WTC11 (cell line): ENCODE data around the gene SNX32. TPM values are rescaled to one million over a fixed set of nuclear protein-coding genes. Genes with fewer than 3 reads are reported as not detected.

Source experiments
- ATAC-seq: fragments of 200-7000 bp; cut with Tn5 transposase; 2 replicates; pipeline ENCODE4 v1.10.0; 2021; ENCODE audit warnings: mild to moderate bottlenecking, moderate library complexity
- CTCF ChIA-PET: fragments of 300-600 bp; sonication (Branson Sonifier 250); formaldehyde crosslinking; loops from one replicate; lab custom pipeline; 2021; ENCODE audit warnings: antibody characterized with exemption; lab: Charles Lee
- POLR2A ChIA-PET: fragments of 350-600 bp; sonication (Branson Sonifier 250); formaldehyde crosslinking; loops from one replicate; lab custom pipeline; 2021; ENCODE audit warnings: antibody characterized with exemption; lab: Charles Lee
- DNase-seq: peaks from one replicate; pipeline ENCODE4 v3.0.0; 2021; ENCODE audit warnings: low spot score
- H3K27ac Mint-ChIP-seq: 2 replicates; pipeline ENCODE4 v1.8.0; 2021; ENCODE audit warnings: mixed read lengths
- H3K27me3 Mint-ChIP-seq: 2 replicates; pipeline ENCODE4 v1.8.0; 2021; ENCODE audit warnings: low read depth, mild to moderate bottlenecking, moderate library complexity, mixed read lengths
- H3K36me3 Mint-ChIP-seq: 2 replicates; pipeline ENCODE4 v1.8.0; 2021; ENCODE audit warnings: mixed read lengths
- H3K4me1 Mint-ChIP-seq: 2 replicates; pipeline ENCODE4 v1.8.0; 2022; ENCODE audit warnings: mixed read lengths
- H3K4me3 Mint-ChIP-seq: 2 replicates; pipeline ENCODE4 v1.8.0; 2021; ENCODE audit warnings: mild to moderate bottlenecking, moderate library complexity, mixed read lengths
- H3K9me3 Mint-ChIP-seq: 2 replicates; pipeline ENCODE4 v1.8.0; 2021; ENCODE audit warnings: mixed read lengths
- ATF1 ChIP-seq: sonication (generic); formaldehyde crosslinking; IDR thresholded peaks from 2 replicates; pipeline ENCODE4 v1.8.1; 2023; ENCODE audit warnings: mild to moderate bottlenecking, moderate library complexity, missing genetic modification reagents
- ATF2 ChIP-seq: sonication (generic); formaldehyde crosslinking; IDR thresholded peaks from 2 replicates; pipeline ENCODE4 v1.8.1; 2022; ENCODE audit warnings: low read depth, missing genetic modification reagents, borderline replicate concordance
- ATF3 ChIP-seq: sonication (generic); formaldehyde crosslinking; conservative IDR thresholded peaks from 2 replicates; pipeline ENCODE4 v1.8.1; 2022; ENCODE audit warnings: mild to moderate bottlenecking, missing genetic modification reagents
- E2F1 ChIP-seq: sonication (generic); formaldehyde crosslinking; IDR thresholded peaks from 2 replicates; pipeline ENCODE4 v1.8.0; 2022; ENCODE audit warnings: mild to moderate bottlenecking, missing genetic modification reagents
- ESRRA ChIP-seq: sonication (generic); formaldehyde crosslinking; IDR thresholded peaks from 2 replicates; pipeline ENCODE4 v1.8.1; 2022; ENCODE audit warnings: mild to moderate bottlenecking, missing genetic modification reagents, borderline replicate concordance
- FOXP1 ChIP-seq: sonication (generic); formaldehyde crosslinking; IDR thresholded peaks from 2 replicates; pipeline ENCODE4 v1.8.0; 2022; ENCODE audit warnings: missing genetic modification reagents, mild to moderate bottlenecking, moderate library complexity, borderline replicate concordance
- GRHL2 ChIP-seq: fragments of 250-450 bp; sonication (Bioruptor Pico); IDR thresholded peaks from 2 replicates; pipeline ENCODE4 v1.8.0; 2022; ENCODE audit warnings: mild to moderate bottlenecking, moderate library complexity; ENCODE audit not compliant: insufficient replicate concordance, severe bottlenecking
- IRF2 ChIP-seq: sonication (generic); formaldehyde crosslinking; IDR thresholded peaks from 2 replicates; pipeline ENCODE4 v1.8.0; 2022; ENCODE audit warnings: low read depth, missing genetic modification reagents, borderline replicate concordance
- JUN ChIP-seq: sonication (generic); formaldehyde crosslinking; IDR thresholded peaks from 2 replicates; pipeline ENCODE4 v1.8.0; 2023; ENCODE audit warnings: mild to moderate bottlenecking, missing genetic modification reagents
- MXD4 ChIP-seq: fragments of 250-450 bp; sonication (Bioruptor Pico); IDR thresholded peaks from 2 replicates; pipeline ENCODE4 v1.8.0; 2021; ENCODE audit warnings: mild to moderate bottlenecking, moderate library complexity, borderline replicate concordance
- NR3C1 ChIP-seq: sonication (generic); formaldehyde crosslinking; conservative IDR thresholded peaks from 2 replicates; pipeline ENCODE4 v1.8.1; 2023; ENCODE audit warnings: low read depth, mild to moderate bottlenecking, missing genetic modification reagents
- RELA ChIP-seq: sonication (generic); formaldehyde crosslinking; IDR thresholded peaks from 2 replicates; pipeline ENCODE4 v1.8.1; 2022; ENCODE audit warnings: missing genetic modification reagents, mild to moderate bottlenecking, borderline replicate concordance
- SP1 ChIP-seq: sonication (generic); formaldehyde crosslinking; conservative IDR thresholded peaks from 2 replicates; pipeline ENCODE4 v1.8.1; 2022; ENCODE audit warnings: missing genetic modification reagents
- USF2 ChIP-seq: sonication (generic); formaldehyde crosslinking; IDR thresholded peaks from 2 replicates; pipeline ENCODE4 v1.8.1; 2023; ENCODE audit warnings: mild to moderate bottlenecking, missing genetic modification reagents, moderate library complexity
- ZNF121 ChIP-seq: sonication (generic); formaldehyde crosslinking; IDR thresholded peaks from 2 replicates; pipeline ENCODE4 v1.8.0; 2023; ENCODE audit warnings: missing genetic modification reagents
- ZNF396 ChIP-seq: fragments of 250-450 bp; sonication (Bioruptor Pico); IDR thresholded peaks from 2 replicates; pipeline ENCODE4 v1.8.0; 2021; ENCODE audit warnings: mild to moderate bottlenecking, moderate library complexity, borderline replicate concordance
- ZNF423 ChIP-seq: fragments of 250-450 bp; sonication (Bioruptor Pico); IDR thresholded peaks from 2 replicates; pipeline ENCODE4 v2.1.2; 2022; ENCODE audit warnings: mild to moderate bottlenecking, moderate library complexity
- ZNF532 ChIP-seq: fragments of 250-450 bp; sonication (Bioruptor Pico); IDR thresholded peaks from 2 replicates; pipeline ENCODE4 v1.9.0; 2021; ENCODE audit warnings: mild to moderate bottlenecking, borderline replicate concordance
- total RNA-seq: library from RNA; stranded (reverse); gene quantifications from 3 replicates; pipeline ENCODE4 v1.2.3, GENCODE V29; 2021

The SNX32 gene
- total RNA-seq, 1 experiment from 2014 or later: 2.9 TPM

- DNase-seq (no peak), ATAC-seq (no peak)
- CTCF ChIA-PET: interaction anchor here (0.7 to 2.7 kb wide), 2 partner anchors 23 to 106 kb away, joined by 3 to 12 read pairs; partner anchors contain the start of gene MUS81
- H3K27ac Mint-ChIP-seq: no peak overlapping the region
- H3K9me3 Mint-ChIP-seq: no peaks in the 10 kb centered on the region
- H3K4me3 Mint-ChIP-seq: no peak overlapping the region
- POLR2A ChIA-PET: no interaction called here
- H3K27me3 Mint-ChIP-seq: peaks cover 3% of the 10 kb centered on the region; the same call in 1 of the 2 replicates
- peaks cover 38% of the 10 kb centered on the region for H3K36me3 Mint-ChIP-seq
- no peak for TF ChIP-seq ZNF121
- no peak for TF ChIP-seq IRF2 (CRISPR knock-in tag)
- TF ChIP-seq USF2 (CRISPR knock-in tag): no peak
- no peak for TF ChIP-seq FOXP1 (CRISPR knock-in tag)
- no peak for TF ChIP-seq JUN (CRISPR knock-in tag)
- TF ChIP-seq, all 79 proteins: peak for 0
- H3K4me1 Mint-ChIP-seq: peaks cover 10% of the 10 kb centered on the region
These were observed 48.6 kb downstream of the SNX32 start for GRCh38 chr11:65882120-65883057.

DNA sequence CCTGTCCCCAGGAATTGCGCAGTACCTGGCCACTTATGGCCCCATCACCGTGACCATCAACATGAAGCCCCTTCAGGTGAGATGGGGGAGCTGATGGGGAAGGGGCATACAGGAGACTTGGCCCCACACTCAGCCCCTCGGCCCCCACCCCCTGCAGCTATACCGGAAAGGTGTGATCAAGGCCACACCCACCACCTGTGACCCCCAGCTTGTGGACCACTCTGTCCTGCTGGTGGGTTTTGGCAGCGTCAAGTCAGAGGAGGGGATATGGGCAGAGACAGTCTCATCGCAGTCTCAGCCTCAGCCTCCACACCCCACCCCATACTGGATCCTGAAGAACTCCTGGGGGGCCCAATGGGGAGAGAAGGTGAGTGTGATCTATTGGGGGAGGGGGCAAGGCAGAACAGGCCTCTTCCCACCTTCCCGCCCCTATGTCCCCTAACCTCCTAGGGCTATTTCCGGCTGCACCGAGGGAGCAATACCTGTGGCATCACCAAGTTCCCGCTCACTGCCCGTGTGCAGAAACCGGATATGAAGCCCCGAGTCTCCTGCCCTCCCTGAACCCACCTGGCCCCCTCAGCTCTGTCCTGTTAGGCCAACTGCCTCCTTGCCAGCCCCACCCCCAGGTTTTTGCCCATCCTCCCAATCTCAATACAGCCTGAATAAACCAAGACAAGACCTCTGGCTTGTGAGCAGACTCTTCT lies 49.4 kb downstream of the SNX32 start:
- H3K9me3 Mint-ChIP-seq: no peaks in the 10 kb centered on the region
- peaks cover 42% of the 10 kb centered on the region for H3K36me3 Mint-ChIP-seq
- no peak overlapping the region for H3K27ac Mint-ChIP-seq
- POLR2A ChIA-PET: interaction anchor here (2.2 kb wide), 1 partner anchor 32 kb away, joined by 16 read pairs; no protein-coding TSS in a partner anchor
- CTCF ChIA-PET: interaction anchor here (2.0 to 11.9 kb wide), 4 partner anchors 12 to 105 kb away, joined by 21 to 539 read pairs (median 40); partner anchors contain the start of genes CFL1, EFEMP2 and MUS81
- H3K4me1 Mint-ChIP-seq: peaks cover 14% of the 10 kb centered on the region
- no peak for DNase-seq
- TF ChIP-seq ATF3 (no peak), NR3C1 (CRISPR knock-in tag) (no peak), ESRRA (CRISPR knock-in tag) (no peak), E2F1 (no peak), MXD4 (CRISPR knock-in tag) (no peak), ZNF396 (no peak), SP1 (CRISPR knock-in tag) (no peak), ZNF423 (no peak), RELA (CRISPR knock-in tag) (no peak), ZNF532 (CRISPR knock-in tag) (no peak), ATF2 (CRISPR knock-in tag) (no peak), GRHL2 (CRISPR knock-in tag) (no peak), ATF1 (CRISPR knock-in tag) (no peak)
- H3K4me3 Mint-ChIP-seq: no peak overlapping the region
- peaks cover 3% of the 10 kb centered on the region; the same call in 1 of the 2 replicates for H3K27me3 Mint-ChIP-seq
- no peak for ATAC-seq
